Calu3 (cell line): Measurements from ENCODE around the gene LRCOL1. TPM values are rescaled to one million over a fixed set of nuclear protein-coding genes. Genes with fewer than 3 reads are reported as not detected.

Source experiments
- BruUV-seq: library from RNA; stranded (reverse); fragments of 400-500 nt; replicated peaks from 2 replicates; lab custom pipeline; 2021; lab: Mats Ljungman, UMichigan
- CTCF ChIA-PET: fragments of 300-600 bp; sonication (Branson Sonifier 250); formaldehyde crosslinking; loops from one replicate; lab custom pipeline; 2022; ENCODE audit warnings: antibody characterized with exemption; lab: Charles Lee
- DNase-seq: peaks from one replicate; pipeline ENCODE4 v3.0.0; 2022
- H3K27ac Mint-ChIP-seq: one replicate; pipeline ENCODE4 v1.8.0; 2022; ENCODE audit warnings: mixed read lengths; ENCODE audit not compliant: unreplicated experiment
- H3K27me3 Mint-ChIP-seq: one replicate; pipeline ENCODE4 v1.8.0; 2022; ENCODE audit warnings: mixed read lengths; ENCODE audit not compliant: unreplicated experiment
- H3K36me3 Mint-ChIP-seq: one replicate; pipeline ENCODE4 v1.8.0; 2022; ENCODE audit warnings: mild to moderate bottlenecking, moderate library complexity, mixed read lengths; ENCODE audit not compliant: insufficient read depth, unreplicated experiment
- H3K4me1 Mint-ChIP-seq: one replicate; pipeline ENCODE4 v1.8.0; 2022; ENCODE audit warnings: mild to moderate bottlenecking, low read depth, mixed read lengths; ENCODE audit not compliant: unreplicated experiment
- H3K4me3 Mint-ChIP-seq: one replicate; pipeline ENCODE4 v1.8.0; 2022; ENCODE audit warnings: mild to moderate bottlenecking, low read depth, moderate library complexity, mixed read lengths; ENCODE audit not compliant: unreplicated experiment
- H3K9me3 Mint-ChIP-seq: one replicate; pipeline ENCODE4 v1.8.0; 2022; ENCODE audit warnings: low read depth, mixed read lengths; ENCODE audit not compliant: unreplicated experiment
- CTCF ChIP-seq: fragments of 200-600 bp; IDR thresholded peaks from one replicate; pipeline ENCODE4 v1.8.0; 2022; ENCODE audit warnings: antibody characterized with exemption; ENCODE audit not compliant: unreplicated experiment
- intact Hi-C: fragments of 100-400 bp; cut with micrococcal nuclease; formaldehyde crosslinking; loops from one replicate; pipeline ENCODE4 v1.10.0; 2022; ENCODE audit not compliant: unreplicated experiment
- total RNA-seq: library from RNA; stranded (reverse); gene quantifications from 2 replicates; pipeline ENCODE4 v1.2.3, GENCODE V29; 2022

Gene LRCOL1
- total RNA-seq, 1 experiment from 2014 or later: not detected

GRCh38 chr12:132614861-132615578 lies 4.6 kb upstream of the LRCOL1 start:
- Mint-ChIP-seq H3K4me3 (no peak overlapping the region), H3K9me3 (peaks cover 3% of the 10 kb centered on the region), H3K27ac (no peak overlapping the region), H3K27me3 (peaks cover 66% of the 10 kb centered on the region), H3K4me1 (no peaks in the 10 kb centered on the region), H3K36me3 (peaks cover 17% of the 10 kb centered on the region)
- DNase-seq: peak; percentile 93
- CTCF ChIA-PET: interaction anchor here (0.8 to 1.7 kb wide), 11 partner anchors 8 to 461 kb away, joined by 3 to 40 read pairs (median 4); no protein-coding TSS in a partner anchor
- intact Hi-C loops: loop anchor here (1.0 to 5.0 kb wide), 2 partner anchors 200 to 463 kb away; no protein-coding TSS in a partner anchor
- peak; percentile 93 for TF ChIP-seq CTCF
- no TSS peak for BruUV-seq

GRCh38 chr12:132614029-132614428 lies 3.6 kb upstream of the LRCOL1 start:
- intact Hi-C loops: no loop called here
- CTCF ChIA-PET: interaction anchor here (1.1 to 1.5 kb wide), 5 partner anchors 9 to 460 kb away, joined by 4 to 40 read pairs (median 6); no protein-coding TSS in a partner anchor
- Mint-ChIP-seq H3K27ac (no peak overlapping the region), H3K4me1 (no peaks in the 10 kb centered on the region), H3K36me3 (peaks cover 13% of the 10 kb centered on the region), H3K9me3 (peaks cover 3% of the 10 kb centered on the region), H3K27me3 (peaks cover 74% of the 10 kb centered on the region), H3K4me3 (no peak overlapping the region)
- no peak for DNase-seq
- no peak for TF ChIP-seq CTCF
- BruUV-seq: no TSS peak

GRCh38 chr12:132611620-132612019 lies 1.2 kb upstream of the LRCOL1 start:
- Mint-ChIP-seq H3K27ac (no peak overlapping the region), H3K9me3 (peaks cover 3% of the 10 kb centered on the region), H3K4me3 (no peak overlapping the region), H3K36me3 (peaks cover 4% of the 10 kb centered on the region), H3K27me3 (peaks cover 77% of the 10 kb centered on the region), H3K4me1 (peaks cover 13% of the 10 kb centered on the region)
- CTCF ChIA-PET: no interaction called here
- no peak for DNase-seq
- BruUV-seq: no TSS peak
- intact Hi-C loops: no loop called here
- TF ChIP-seq CTCF: no peak

- BruUV-seq: no TSS peak
- peaks cover 4% of the 10 kb centered on the region for H3K36me3 Mint-ChIP-seq
- TF ChIP-seq CTCF: no peak
- H3K27me3 Mint-ChIP-seq: peaks cover 77% of the 10 kb centered on the region
- no peak overlapping the region for H3K27ac Mint-ChIP-seq
- H3K9me3 Mint-ChIP-seq: peaks cover 3% of the 10 kb centered on the region
- H3K4me1 Mint-ChIP-seq: peaks cover 13% of the 10 kb centered on the region
- intact Hi-C loops: no loop called here
- H3K4me3 Mint-ChIP-seq: peak overlapping the region; percentile 12
- DNase-seq: no peak
- CTCF ChIA-PET: no interaction called here
Observed at GRCh38 chr12:132610866-132611602, 652 bp upstream of the LRCOL1 start.
